ENCODE data around the gene ESPNL.
"Not testable (repeated sequence)": the region's sequence is repeated elsewhere in the genome, so short reads cannot be mapped to it uniquely, and the experiment has no call there.

DNA sequence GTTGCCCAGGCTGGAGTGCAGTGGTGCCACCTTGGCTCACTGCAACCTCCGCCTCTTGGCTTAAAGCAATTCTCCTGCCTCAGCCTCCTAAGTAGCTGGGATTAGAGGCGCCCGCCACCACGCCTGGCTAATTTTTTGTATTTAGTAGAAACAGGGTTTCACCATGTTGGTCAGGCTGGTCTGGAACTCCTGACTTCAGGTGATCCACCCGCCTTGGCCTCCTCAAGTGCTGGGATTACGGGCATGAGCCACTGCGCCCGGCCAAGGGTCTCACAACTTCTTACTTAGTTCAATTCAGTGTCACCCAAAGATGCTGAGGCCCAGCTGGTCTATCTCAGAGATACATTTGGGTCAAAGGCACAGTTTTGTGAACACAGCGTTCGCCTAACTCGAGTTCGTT, 15.6 kb downstream of the ESPNL start:
- TF ChIP-seq, protein P1, sequence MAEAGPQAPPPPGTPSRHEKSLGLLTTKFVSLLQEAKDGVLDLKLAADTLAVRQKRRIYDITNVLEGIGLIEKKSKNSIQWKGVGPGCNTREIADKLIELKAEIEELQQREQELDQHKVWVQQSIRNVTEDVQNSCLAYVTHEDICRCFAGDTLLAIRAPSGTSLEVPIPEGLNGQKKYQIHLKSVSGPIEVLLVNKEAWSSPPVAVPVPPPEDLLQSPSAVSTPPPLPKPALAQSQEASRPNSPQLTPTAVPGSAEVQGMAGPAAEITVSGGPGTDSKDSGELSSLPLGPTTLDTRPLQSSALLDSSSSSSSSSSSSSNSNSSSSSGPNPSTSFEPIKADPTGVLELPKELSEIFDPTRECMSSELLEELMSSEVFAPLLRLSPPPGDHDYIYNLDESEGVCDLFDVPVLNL (CRISPR knock-in tag; IDR thresholded peaks at IDR 0.05; ENCODE audit: low read depth), result not testable (repeated sequence)
- not testable (repeated sequence) for TF ChIP-seq SOX6 (IDR thresholded peaks at IDR 0.05); FOXP1 (CRISPR knock-in tag; IDR thresholded peaks at IDR 0.05); ZNF274 (IDR thresholded peaks at IDR 0.05; ENCODE audit: borderline replicate concordance, low read depth, low read length); ZNF589 (CRISPR knock-in tag; IDR thresholded peaks at IDR 0.05; ENCODE audit: low read depth); NR4A1 (CRISPR knock-in tag; IDR thresholded peaks at IDR 0.05); NR4A1 (tag; IDR thresholded peaks at IDR 0.05); KAT7 (CRISPR knock-in tag; IDR thresholded peaks at IDR 0.05; ENCODE audit: borderline replicate concordance); MYC (IDR thresholded peaks at IDR 0.05; ENCODE audit: low read depth, low read length); MYC (CRISPR knock-in tag; IDR thresholded peaks at IDR 0.05; ENCODE audit: borderline replicate concordance, low read depth); CHD2 (IDR thresholded peaks at IDR 0.05; ENCODE audit: low read depth, low read length); BRCA1 (IDR thresholded peaks at IDR 0.05); BRCA1 (CRISPR knock-in tag; IDR thresholded peaks at IDR 0.05); TEAD4 (IDR thresholded peaks at IDR 0.05; ENCODE audit: low read length); TEAD4 (CRISPR knock-in tag; IDR thresholded peaks at IDR 0.05; ENCODE audit: borderline replicate concordance); ZNF436 (CRISPR knock-in tag; IDR thresholded peaks at IDR 0.05)
- TF ChIP-seq, protein P2, sequence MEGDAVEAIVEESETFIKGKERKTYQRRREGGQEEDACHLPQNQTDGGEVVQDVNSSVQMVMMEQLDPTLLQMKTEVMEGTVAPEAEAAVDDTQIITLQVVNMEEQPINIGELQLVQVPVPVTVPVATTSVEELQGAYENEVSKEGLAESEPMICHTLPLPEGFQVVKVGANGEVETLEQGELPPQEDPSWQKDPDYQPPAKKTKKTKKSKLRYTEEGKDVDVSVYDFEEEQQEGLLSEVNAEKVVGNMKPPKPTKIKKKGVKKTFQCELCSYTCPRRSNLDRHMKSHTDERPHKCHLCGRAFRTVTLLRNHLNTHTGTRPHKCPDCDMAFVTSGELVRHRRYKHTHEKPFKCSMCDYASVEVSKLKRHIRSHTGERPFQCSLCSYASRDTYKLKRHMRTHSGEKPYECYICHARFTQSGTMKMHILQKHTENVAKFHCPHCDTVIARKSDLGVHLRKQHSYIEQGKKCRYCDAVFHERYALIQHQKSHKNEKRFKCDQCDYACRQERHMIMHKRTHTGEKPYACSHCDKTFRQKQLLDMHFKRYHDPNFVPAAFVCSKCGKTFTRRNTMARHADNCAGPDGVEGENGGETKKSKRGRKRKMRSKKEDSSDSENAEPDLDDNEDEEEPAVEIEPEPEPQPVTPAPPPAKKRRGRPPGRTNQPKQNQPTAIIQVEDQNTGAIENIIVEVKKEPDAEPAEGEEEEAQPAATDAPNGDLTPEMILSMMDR (IDR thresholded peaks at IDR 0.05 in 2 of 3, conservative IDR thresholded peaks at IDR 0.05 in 1 of 3; ENCODE audit: insufficient read depth in 2 of 3, low read depth in 1 of 3, low read length in 3 of 3), result not testable (repeated sequence)
- TF ChIP-seq, protein P3, sequence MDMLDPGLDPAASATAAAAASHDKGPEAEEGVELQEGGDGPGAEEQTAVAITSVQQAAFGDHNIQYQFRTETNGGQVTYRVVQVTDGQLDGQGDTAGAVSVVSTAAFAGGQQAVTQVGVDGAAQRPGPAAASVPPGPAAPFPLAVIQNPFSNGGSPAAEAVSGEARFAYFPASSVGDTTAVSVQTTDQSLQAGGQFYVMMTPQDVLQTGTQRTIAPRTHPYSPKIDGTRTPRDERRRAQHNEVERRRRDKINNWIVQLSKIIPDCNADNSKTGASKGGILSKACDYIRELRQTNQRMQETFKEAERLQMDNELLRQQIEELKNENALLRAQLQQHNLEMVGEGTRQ (CRISPR knock-in tag; IDR thresholded peaks at IDR 0.05), result not testable (repeated sequence)
